ENCODE results near the gene ARRDC4.

Gene ARRDC4

GRCh38 chr15:97960364-97961066 is at the start of gene ARRDC4:
Gene ARRDC4 (plus strand): TSS chr15:97960703. CDS start chr15:97960862, 159 bp downstream.
- peak; percentile 97 for DNase-seq (ENCODE audit: low spot score)

- DNase-seq (ENCODE audit: low spot score), result no peak
Observed at GRCh38 chr15:97914711-97915110, 45.8 kb upstream of the ARRDC4 start.

GRCh38 chr15:97915261-97915660 is 45.2 kb upstream of the ARRDC4 start:
- DNase-seq (ENCODE audit: low spot score), result no peak

- no peak for DNase-seq (ENCODE audit: low spot score)
Observed at GRCh38 chr15:97921296-97921865, 39.1 kb upstream of the ARRDC4 start.

- DNase-seq (ENCODE audit: low spot score), result no peak
Observed at GRCh38 chr15:97929456-97930229, 30.9 kb upstream of the ARRDC4 start.

- no peak for DNase-seq (ENCODE audit: low spot score)
Observed at GRCh38 chr15:97930230-97930629, 30.3 kb upstream of the ARRDC4 start.

- DNase-seq (ENCODE audit: low spot score), result no peak
Observed at GRCh38 chr15:97931314-97931713, 29.2 kb upstream of the ARRDC4 start.

- no peak for DNase-seq (ENCODE audit: low spot score)
Observed at GRCh38 chr15:97933589-97933988, 26.9 kb upstream of the ARRDC4 start.

GRCh38 chr15:97940993-97941392 is 19.5 kb upstream of the ARRDC4 start:
- no peak for DNase-seq (ENCODE audit: low spot score)

- DNase-seq (ENCODE audit: low spot score), result no peak
Observed at GRCh38 chr15:97941572-97941971, 18.9 kb upstream of the ARRDC4 start.

GRCh38 chr15:97944724-97945123 is 15.8 kb upstream of the ARRDC4 start:
- no peak for DNase-seq (ENCODE audit: low spot score)

GRCh38 chr15:97947465-97948260 is 12.8 kb upstream of the ARRDC4 start:
- no peak for DNase-seq (ENCODE audit: low spot score)

GRCh38 chr15:97953254-97953653 is 7.2 kb upstream of the ARRDC4 start:
- DNase-seq (ENCODE audit: low spot score), result no peak

GRCh38 chr15:97953748-97954147 is 6.8 kb upstream of the ARRDC4 start:
- no peak for DNase-seq (ENCODE audit: low spot score)

GRCh38 chr15:97955035-97955434 is 5.5 kb upstream of the ARRDC4 start:
- no peak for DNase-seq (ENCODE audit: low spot score)

- no peak for DNase-seq (ENCODE audit: low spot score)
Observed at GRCh38 chr15:97955529-97955928, 5.0 kb upstream of the ARRDC4 start.

GRCh38 chr15:97959724-97960363 is 659 bp upstream of the ARRDC4 start:
- no peak for DNase-seq (ENCODE audit: low spot score)

GRCh38 chr15:97961067-97961954 is 808 bp downstream of the ARRDC4 start:
- DNase-seq (ENCODE audit: low spot score), result no peak

GRCh38 chr15:97962263-97962662 is 1.8 kb downstream of the ARRDC4 start:
- DNase-seq (ENCODE audit: low spot score), result no peak

GRCh38 chr15:97963779-97964178 is 3.3 kb downstream of the ARRDC4 start:
- DNase-seq (ENCODE audit: low spot score), result no peak

- DNase-seq (ENCODE audit: low spot score), result no peak
Observed at GRCh38 chr15:97966246-97966645, 5.7 kb downstream of the ARRDC4 start.

Measured in COLO829 (cell line).